A549 (cell line): ENCODE results near the gene NOS1AP. TPM values are rescaled to one million over a fixed set of nuclear protein-coding genes. Genes with fewer than 3 reads are reported as not detected.

ENCODE experiments used
- ATAC-seq, 2 experiments: fragments of 200-7000 bp in 1 of 2; fragments of >200 bp in 1 of 2; cut with Nextera tagmentation in 1 of 2; cut with Tn5 transposase in 1 of 2; 3 replicates each; pipeline versions ENCODE4 v1.8.0 to v1.9.1; 2018 to 2020; ENCODE audit warnings: mild to moderate bottlenecking in 1 of 2, moderate library complexity in 1 of 2
- CTCF ChIA-PET: fragments of 300-600 bp; sonication (Branson Sonifier 250); formaldehyde crosslinking; extraction: SDS; loops from one replicate; lab custom pipeline; 2021; ENCODE audit warnings: antibody characterized with exemption, inconsistent platforms; lab: Yijun Ruan, JAX
- POLR2A ChIA-PET: fragments of 350-600 bp; formaldehyde crosslinking; extraction: SDS; loops from one replicate; lab custom pipeline; 2021; ENCODE audit warnings: antibody characterized with exemption, inconsistent platforms; lab: Yijun Ruan, JAX
- DNase-seq, 2 experiments: peaks; one replicate each; pipeline versions ENCODE4 v3.0.0 to v3.0.0-alpha.2; 2011 to 2016; ENCODE audit warnings: low read depth in 1 of 2, low spot score in 1 of 2
- FAIRE-seq: peaks from 2 replicates; lab custom pipeline; 2011; peaks lifted over from hg19 to GRCh38; lab: Jason Lieb, UNC
- H3K27ac ChIP-seq, 2 experiments: fragments of >200 bp; sonication (Bioruptor Twin); formaldehyde crosslinking; 3 replicates each; pipeline ENCODE4 v1.5.1; 2016 to 2017
- H3K4me1 ChIP-seq: fragments of >200 bp; sonication (Bioruptor Twin); formaldehyde crosslinking; 3 replicates; pipeline ENCODE4 v1.6.1; 2016
- H3K4me2 ChIP-seq: fragments of >200 bp; sonication (Bioruptor Twin); formaldehyde crosslinking; 3 replicates; pipeline ENCODE4 v1.6.1; 2016
- H3K4me3 ChIP-seq: fragments of >200 bp; sonication (Bioruptor Twin); formaldehyde crosslinking; 3 replicates; pipeline ENCODE4 v1.5.1; 2016
- H3K9me3 ChIP-seq: fragments of >200 bp; sonication (Bioruptor Twin); formaldehyde crosslinking; 3 replicates; pipeline ENCODE4 v1.6.1; 2016
- BHLHE40 ChIP-seq: IDR thresholded peaks from 2 replicates; pipeline ENCODE4 v1.6.1; 2012; ENCODE audit warnings: low read depth, low read length, inconsistent platforms
- CBX2 ChIP-seq: fragments of 200-600 bp; sonication (generic); IDR thresholded peaks from 2 replicates; pipeline ENCODE4 v1.6.1; 2016; ENCODE audit warnings: low read depth, mild to moderate bottlenecking, borderline replicate concordance
- CBX8 ChIP-seq: fragments of 200-600 bp; sonication (generic); IDR thresholded peaks from 2 replicates; pipeline ENCODE4 v1.6.1; 2016
- CTCF ChIP-seq: fragments of >200 bp; sonication (Bioruptor Twin); formaldehyde crosslinking; IDR thresholded peaks from 3 replicates; pipeline ENCODE4 v1.5.1; 2016
- FOSL2 ChIP-seq, 2 experiments: fragments of 450-650 bp in 1 of 2; fragments of >200 bp in 1 of 2; sonication (Bioruptor Twin) in 1 of 2; formaldehyde crosslinking; IDR thresholded peaks; 2 replicates each; pipeline versions ENCODE4 v1.5.0 to v1.6.1; 2016 to 2020; ENCODE audit warnings: mild to moderate bottlenecking in 1 of 2, moderate library complexity in 1 of 2
- FOXS1 ChIP-seq: fragments of 250-450 bp; sonication (Bioruptor Pico); IDR thresholded peaks from 2 replicates; pipeline ENCODE4 v1.5.0; 2020; ENCODE audit warnings: mild to moderate bottlenecking, moderate library complexity
- MAX ChIP-seq: IDR thresholded peaks from 2 replicates; pipeline ENCODE4 v1.6.1; 2012
- NFE2L2 ChIP-seq: fragments of 150-350 bp; conservative IDR thresholded peaks from 2 replicates; pipeline ENCODE4 v1.6.1; 2014; ENCODE audit warnings: low read length
- NPAS2 ChIP-seq: fragments of 250-450 bp; sonication (Bioruptor Pico); IDR thresholded peaks from 2 replicates; pipeline ENCODE4 v1.8.0; 2022; ENCODE audit warnings: mild to moderate bottlenecking, moderate library complexity, borderline replicate concordance
- RAD21 ChIP-seq, 2 experiments: fragments of >200 bp in 1 of 2; sonication (Bioruptor Twin) in 1 of 2; formaldehyde crosslinking in 1 of 2; IDR thresholded peaks in 1 of 2; conservative IDR thresholded peaks in 1 of 2; 2 replicates in 1 of 2; 3 replicates in 1 of 2; pipeline ENCODE4 v1.6.1; 2012 to 2018; ENCODE audit warnings: inconsistent platforms in 1 of 2
- RARB ChIP-seq: fragments of 250-450 bp; sonication (Bioruptor Pico); IDR thresholded peaks from 2 replicates; pipeline ENCODE4 v1.8.0; 2021; ENCODE audit warnings: mild to moderate bottlenecking, moderate library complexity
- RFX5 ChIP-seq: fragments of 450-650 bp; IDR thresholded peaks from 2 replicates; pipeline ENCODE4 v1.7.1; 2014; ENCODE audit warnings: antibody characterized with exemption, mild to moderate bottlenecking, moderate library complexity
- RNF2 ChIP-seq: fragments of 200-600 bp; sonication (generic); IDR thresholded peaks from 2 replicates; pipeline ENCODE4 v1.6.1; 2016; ENCODE audit warnings: low read depth, mild to moderate bottlenecking, antibody characterized with exemption, moderate library complexity, borderline replicate concordance
- SMC3 ChIP-seq: fragments of >200 bp; sonication (Bioruptor Twin); formaldehyde crosslinking; IDR thresholded peaks from 3 replicates; pipeline ENCODE4 v1.6.1; 2018; ENCODE audit warnings: inconsistent platforms
- ZFP36 ChIP-seq: fragments of 450-650 bp; IDR thresholded peaks from 2 replicates; pipeline ENCODE4 v1.6.1; 2014; ENCODE audit warnings: borderline replicate concordance; ENCODE audit not compliant: partially characterized antibody
- WGBS: methylation state at CpG from one replicate; pipeline ENCODE4 v1.1.6; 2017; ENCODE audit errors: missing lambda C conversion rate; 5-methylcytosine and 5-hydroxymethylcytosine counted together
- polyA plus RNA-seq, 4 experiments: library from polyadenylated mRNA; depleted of rRNA in 3 of 4; stranded (reverse); fragments of >200 nt; fragmentation: RNase III in 1 of 4; extraction: RNeasy Plus Mini Kit Qiagen cat#74134 plus additional on column Dnase treatment in 1 of 4; gene quantifications; 2 replicates in 3 of 4; 3 replicates in 1 of 4; pipeline ENCODE4 v1.2.3, GENCODE V29; 2011 to 2017
- TF ChIP-seq, protein P1 (sequence below): fragments of 250-450 bp; sonication (Bioruptor Pico); IDR thresholded peaks from 2 replicates; pipeline ENCODE4 v1.5.0; 2021; ENCODE audit warnings: mild to moderate bottlenecking, moderate library complexity, borderline replicate concordance

The NOS1AP gene
- polyA plus RNA-seq, 2 of the 4 experiments (the other 2 are of a cell fraction), result 0.17 to 0.25 TPM

DNA sequence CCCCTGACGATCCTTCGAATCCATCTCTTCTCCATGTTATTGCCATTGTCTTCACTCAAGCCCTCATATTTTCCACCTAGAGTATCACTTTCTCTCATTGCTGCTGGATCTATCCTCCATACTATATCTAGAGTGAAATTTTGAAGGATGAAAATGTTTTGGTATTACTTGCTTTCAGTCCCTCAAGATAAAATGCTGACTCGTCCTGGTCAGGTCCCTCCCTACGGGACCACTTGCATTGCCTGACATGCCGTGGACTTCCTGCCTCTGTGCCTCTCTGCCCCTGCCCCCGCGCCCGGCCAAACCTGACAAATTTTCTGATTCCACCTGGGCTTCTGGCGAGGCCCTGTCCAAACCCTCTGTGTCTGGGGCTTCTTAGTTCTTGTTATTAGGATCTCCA is 283.6 kb downstream of the NOS1AP start:
- H3K9me3 ChIP-seq, result no peaks in the 10 kb centered on the region
- TF ChIP-seq MAX (no peak), FOSL2 (IDR thresholded peaks at IDR 0.05) (no peak), FOSL2 (CRISPR knock-in tag; IDR thresholded peaks at IDR 0.05) (no peak), RFX5 (no peak), NPAS2 (CRISPR knock-in tag) (no peak), FOXS1 (CRISPR knock-in tag) (no peak), RNF2 (no peak), CBX8 (no peak)
- TF ChIP-seq, all 56 proteins: peak for 0
- no peak overlapping the region for H3K4me3 ChIP-seq
- H3K27ac ChIP-seq, result no peak overlapping the region
- 88% methylated on average over 9 of the region's 9 CpGs for WGBS
- FAIRE-seq (no peak), ATAC-seq (no peak), DNase-seq (no peak)
- H3K4me1 ChIP-seq, result peaks cover 12% of the 10 kb centered on the region
- ChIA-PET POLR2A (no interaction called here), CTCF (interaction anchor here (1.0 kb wide), 1 partner anchor 11 kb away, joined by 3 read pairs; no protein-coding TSS in a partner anchor)
- no peak overlapping the region for H3K4me2 ChIP-seq

GRCh38 chr1:162353702-162354101 is 284.2 kb downstream of the NOS1AP start:
- Histone ChIP-seq H3K4me2 (no peak overlapping the region), H3K4me1 (peaks cover 12% of the 10 kb centered on the region), H3K27ac (no peak overlapping the region), H3K9me3 (no peaks in the 10 kb centered on the region), H3K4me3 (no peak overlapping the region)
- ATAC-seq, result no peak
- WGBS, result 68% methylated on average over 5 of the region's 5 CpGs
- ChIA-PET POLR2A (no interaction called here), CTCF (interaction anchor here (0.6 to 1.0 kb wide), 2 partner anchors 11 to 63 kb away, joined by 3 read pairs; no protein-coding TSS in a partner anchor)
- no peak for DNase-seq
- no peak for FAIRE-seq
- TF ChIP-seq BHLHE40 (no peak), RAD21 (conservative IDR thresholded peaks at IDR 0.05 in 1 of 2, IDR thresholded peaks at IDR 0.05 in 1 of 2) (no peak), SMC3 (no peak), FOXS1 (CRISPR knock-in tag) (no peak), CBX2 (no peak), NFE2L2 (no peak), RARB (no peak)
- TF ChIP-seq, protein P1, sequence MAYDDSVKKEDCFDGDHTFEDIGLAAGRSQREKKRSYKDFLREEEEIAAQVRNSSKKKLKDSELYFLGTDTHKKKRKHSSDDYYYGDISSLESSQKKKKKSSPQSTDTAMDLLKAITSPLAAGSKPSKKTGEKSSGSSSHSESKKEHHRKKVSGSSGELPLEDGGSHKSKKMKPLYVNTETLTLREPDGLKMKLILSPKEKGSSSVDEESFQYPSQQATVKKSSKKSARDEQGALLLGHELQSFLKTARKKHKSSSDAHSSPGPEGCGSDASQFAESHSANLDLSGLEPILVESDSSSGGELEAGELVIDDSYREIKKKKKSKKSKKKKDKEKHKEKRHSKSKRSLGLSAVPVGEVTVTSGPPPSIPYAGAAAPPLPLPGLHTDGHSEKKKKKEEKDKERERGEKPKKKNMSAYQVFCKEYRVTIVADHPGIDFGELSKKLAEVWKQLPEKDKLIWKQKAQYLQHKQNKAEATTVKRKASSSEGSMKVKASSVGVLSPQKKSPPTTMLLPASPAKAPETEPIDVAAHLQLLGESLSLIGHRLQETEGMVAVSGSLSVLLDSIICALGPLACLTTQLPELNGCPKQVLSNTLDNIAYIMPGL (CRISPR knock-in tag), result no peak

DNA sequence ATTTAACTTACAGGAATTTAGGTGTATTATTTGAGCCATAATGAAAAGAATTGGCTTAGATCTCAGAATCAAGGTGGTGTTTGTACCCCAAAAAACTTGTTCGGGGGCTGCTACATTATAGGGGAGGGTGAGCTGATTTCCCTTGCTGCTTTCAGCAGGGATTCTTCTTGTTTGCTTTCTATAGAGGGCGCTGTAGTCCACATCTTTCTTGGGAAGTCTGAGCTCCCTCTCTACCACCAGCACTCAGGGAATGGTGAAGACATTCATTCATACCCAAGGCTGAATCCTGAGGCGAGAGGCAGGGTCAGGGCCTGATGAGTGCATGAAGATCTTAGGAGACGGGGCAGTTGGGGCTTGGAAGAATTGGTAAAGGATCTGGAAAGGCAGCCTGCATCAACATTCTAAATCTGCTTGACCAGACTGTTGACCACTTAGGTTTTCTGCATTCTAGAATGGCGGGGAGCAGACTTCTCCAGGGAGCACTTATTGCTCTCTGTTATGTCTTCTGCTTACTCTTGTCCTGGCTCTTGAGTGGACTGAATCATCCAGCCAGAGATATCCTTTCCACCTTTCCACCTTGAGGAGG is 288.3 kb downstream of the NOS1AP start:
- Histone ChIP-seq H3K4me2 (no peak overlapping the region), H3K4me3 (no peak overlapping the region), H3K9me3 (no peaks in the 10 kb centered on the region), H3K4me1 (no peaks in the 10 kb centered on the region), H3K27ac (no peak overlapping the region)
- peak; percentile 18 to 55 for DNase-seq
- ChIA-PET POLR2A (no interaction called here), CTCF (interaction anchor here (0.7 to 1.6 kb wide), 4 partner anchors 8 to 442 kb away, joined by 3 to 5 read pairs (median 4); no protein-coding TSS in a partner anchor)
- peak in 1 of 2 experiments; percentile 81; a peak in 3 of 6 replicates for ATAC-seq
- TF ChIP-seq RAD21 (conservative IDR thresholded peaks at IDR 0.05 in 1 of 2, IDR thresholded peaks at IDR 0.05 in 1 of 2) (peak; percentile 35 to 62), ZFP36 (no peak), CTCF (peak; percentile 36; the same call in 2 of the 3 replicates)
- WGBS, result 18% methylated on average over 5 of the region's 5 CpGs
- FAIRE-seq, result no peak
